Cortex of kidney (tissue), 1 donor: ENCODE data around the gene PEX3.

Experiments used
- DNase-seq: peaks from one replicate; lab custom pipeline; 2025; lab: John Stamatoyannopoulos, UW

Gene PEX3

GRCh38 chr6:143539106-143539505 is 88.5 kb downstream of the PEX3 start:
- DNase-seq: no peak

- no peak for DNase-seq
These were observed 89.1 kb downstream of the PEX3 start for GRCh38 chr6:143539734-143540133.

GRCh38 chr6:143540192-143540591 is 89.6 kb downstream of the PEX3 start:
- no peak for DNase-seq
